H1 (cell line): ENCODE results near the gene NHSL2. TPM values are rescaled to one million over a fixed set of nuclear protein-coding genes. Genes with fewer than 3 reads are reported as not detected.

Experiments used
- EGR1 ChIP-seq: IDR thresholded peaks from 2 replicates; pipeline ENCODE4 v1.6.1; 2011; ENCODE audit warnings: low read depth, low read length, borderline replicate concordance
- POLR2A ChIP-seq, 2 experiments: IDR thresholded peaks; 1 replicate in 1 of 2; 2 replicates in 1 of 2; pipeline ENCODE4 v1.6.1; 2011; ENCODE audit warnings: low read depth in 2 of 2, low read length in 2 of 2, mild to moderate bottlenecking in 2 of 2; ENCODE audit errors: control extremely low read depth in 1 of 2
- POLR2AphosphoS5 ChIP-seq: IDR thresholded peaks from 2 replicates; pipeline ENCODE4 v1.6.1; 2011; ENCODE audit warnings: low read depth, low read length
- RAD21 ChIP-seq, 2 experiments: IDR thresholded peaks in 1 of 2; conservative IDR thresholded peaks in 1 of 2; 2 replicates each; pipeline ENCODE4 v1.6.1; 2011; ENCODE audit warnings: low read depth in 2 of 2, low read length in 2 of 2, improper control_type of control experiment in 1 of 2, inconsistent platforms in 1 of 2, mild to moderate bottlenecking in 1 of 2, moderate library complexity in 1 of 2
- RBBP5 ChIP-seq: IDR thresholded peaks from 2 replicates; pipeline ENCODE4 v1.7.1; 2012; ENCODE audit warnings: low read depth, mild to moderate bottlenecking, inconsistent platforms, low read length, moderate library complexity, borderline replicate concordance
- SP4 ChIP-seq: IDR thresholded peaks from 2 replicates; pipeline ENCODE4 v1.6.1; 2012; ENCODE audit warnings: low read length, inconsistent platforms
- TAF1 ChIP-seq: IDR thresholded peaks from 2 replicates; pipeline ENCODE4 v1.6.1; 2011; ENCODE audit warnings: mild to moderate bottlenecking, low read depth, low read length
- polyA plus RNA-seq, 7 experiments: library from polyadenylated mRNA; depleted of rRNA in 3 of 7; stranded (reverse) in 5 of 7; unstranded in 2 of 7; fragments of >200 nt in 5 of 7; fragments of 200-250 nt in 2 of 7; gene quantifications; 1 replicate in 5 of 7; 2 replicates in 1 of 7; 4 replicates in 1 of 7; pipeline versions ENCODE4 v1.2.1 to v1.2.3, GENCODE V29; 2011 to 2013; ENCODE audit warnings: missing spikeins in 2 of 7, mixed read lengths in 2 of 7
- total RNA-seq: library from RNA; stranded (reverse); fragmentation: NEBNext Ultra II Directional; extraction: Animal tissue kit (Norgen Biotek cat#: 25700); gene quantifications from 2 replicates; pipeline ENCODE4 v1.2.1, GENCODE V29; 2021
- TF ChIP-seq, protein P1 (sequence below): fragments of 300-600 bp; sonication (generic); IDR thresholded peaks from 2 replicates; pipeline ENCODE4 v1.7.1; 2012; ENCODE audit warnings: low read length, moderate library complexity, mild to moderate bottlenecking, inconsistent platforms; ENCODE audit not compliant: insufficient replicate concordance

Gene NHSL2
- total and polyA plus RNA-seq, 2 of the 8 experiments (the other 6 are each of a cell fraction or from before 2014, with no cell fraction given): 3.7 to 7.2 TPM

DNA sequence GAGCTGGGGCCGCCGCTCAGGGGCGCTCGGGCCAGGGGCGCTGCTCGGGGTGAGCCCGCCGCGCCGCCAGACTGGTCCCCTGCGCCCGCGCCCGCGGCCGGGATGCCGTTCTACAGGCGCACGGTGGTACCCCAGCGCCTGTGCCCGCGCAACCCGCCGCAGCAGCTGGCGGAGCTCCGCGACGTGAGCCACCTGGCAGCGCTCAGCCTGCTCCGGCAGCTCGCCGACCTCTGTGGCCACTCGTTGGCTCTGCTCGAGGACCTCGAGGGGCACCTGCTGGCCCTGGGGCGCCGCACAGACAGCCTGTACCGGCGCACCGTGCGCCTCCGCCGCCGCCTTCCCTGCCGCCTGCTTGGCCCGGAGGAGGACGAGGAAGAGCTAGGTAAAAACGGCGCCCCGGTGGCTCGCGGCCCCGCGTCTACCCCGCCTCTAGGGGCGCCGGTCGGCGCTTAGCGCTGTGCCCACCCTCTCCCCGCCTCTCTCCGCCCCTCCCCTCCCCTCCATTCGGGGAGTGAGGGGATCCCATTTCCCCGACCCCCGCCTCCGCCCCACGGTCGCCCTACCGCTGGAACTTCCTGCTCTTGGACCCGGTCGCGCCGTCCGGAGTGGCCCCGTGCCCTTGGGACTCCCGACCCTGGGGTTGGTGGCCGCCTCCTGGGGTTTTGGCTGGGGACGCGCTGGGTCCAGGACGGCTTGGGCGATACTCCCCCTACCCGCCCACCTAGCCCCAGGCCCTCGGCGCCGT lies 513 bp downstream of the NHSL2 start (continued):
- no peak for TF ChIP-seq EGR1
- peak; percentile 11 to 16; a peak in 2 of 4 replicates for TF ChIP-seq RAD21 (IDR thresholded peaks at IDR 0.05 in 1 of 2, conservative IDR thresholded peaks at IDR 0.05 in 1 of 2; ENCODE audit: low read depth in 2 of 2, low read length in 2 of 2)
- TF ChIP-seq POLR2A (IDR thresholded peaks at IDR 0.05; ENCODE audit: control extremely low read depth in 1 of 2, low read depth in 2 of 2, low read length in 2 of 2): peak in 1 of 2 experiments; percentile 51; a peak in 1 of 3 replicates
- peak; percentile 26; the same call in 1 of the 2 replicates for TF ChIP-seq TAF1
- TF ChIP-seq POLR2AphosphoS5: no peak; the same call in 1 of the 2 replicates
- TF ChIP-seq, protein P1, sequence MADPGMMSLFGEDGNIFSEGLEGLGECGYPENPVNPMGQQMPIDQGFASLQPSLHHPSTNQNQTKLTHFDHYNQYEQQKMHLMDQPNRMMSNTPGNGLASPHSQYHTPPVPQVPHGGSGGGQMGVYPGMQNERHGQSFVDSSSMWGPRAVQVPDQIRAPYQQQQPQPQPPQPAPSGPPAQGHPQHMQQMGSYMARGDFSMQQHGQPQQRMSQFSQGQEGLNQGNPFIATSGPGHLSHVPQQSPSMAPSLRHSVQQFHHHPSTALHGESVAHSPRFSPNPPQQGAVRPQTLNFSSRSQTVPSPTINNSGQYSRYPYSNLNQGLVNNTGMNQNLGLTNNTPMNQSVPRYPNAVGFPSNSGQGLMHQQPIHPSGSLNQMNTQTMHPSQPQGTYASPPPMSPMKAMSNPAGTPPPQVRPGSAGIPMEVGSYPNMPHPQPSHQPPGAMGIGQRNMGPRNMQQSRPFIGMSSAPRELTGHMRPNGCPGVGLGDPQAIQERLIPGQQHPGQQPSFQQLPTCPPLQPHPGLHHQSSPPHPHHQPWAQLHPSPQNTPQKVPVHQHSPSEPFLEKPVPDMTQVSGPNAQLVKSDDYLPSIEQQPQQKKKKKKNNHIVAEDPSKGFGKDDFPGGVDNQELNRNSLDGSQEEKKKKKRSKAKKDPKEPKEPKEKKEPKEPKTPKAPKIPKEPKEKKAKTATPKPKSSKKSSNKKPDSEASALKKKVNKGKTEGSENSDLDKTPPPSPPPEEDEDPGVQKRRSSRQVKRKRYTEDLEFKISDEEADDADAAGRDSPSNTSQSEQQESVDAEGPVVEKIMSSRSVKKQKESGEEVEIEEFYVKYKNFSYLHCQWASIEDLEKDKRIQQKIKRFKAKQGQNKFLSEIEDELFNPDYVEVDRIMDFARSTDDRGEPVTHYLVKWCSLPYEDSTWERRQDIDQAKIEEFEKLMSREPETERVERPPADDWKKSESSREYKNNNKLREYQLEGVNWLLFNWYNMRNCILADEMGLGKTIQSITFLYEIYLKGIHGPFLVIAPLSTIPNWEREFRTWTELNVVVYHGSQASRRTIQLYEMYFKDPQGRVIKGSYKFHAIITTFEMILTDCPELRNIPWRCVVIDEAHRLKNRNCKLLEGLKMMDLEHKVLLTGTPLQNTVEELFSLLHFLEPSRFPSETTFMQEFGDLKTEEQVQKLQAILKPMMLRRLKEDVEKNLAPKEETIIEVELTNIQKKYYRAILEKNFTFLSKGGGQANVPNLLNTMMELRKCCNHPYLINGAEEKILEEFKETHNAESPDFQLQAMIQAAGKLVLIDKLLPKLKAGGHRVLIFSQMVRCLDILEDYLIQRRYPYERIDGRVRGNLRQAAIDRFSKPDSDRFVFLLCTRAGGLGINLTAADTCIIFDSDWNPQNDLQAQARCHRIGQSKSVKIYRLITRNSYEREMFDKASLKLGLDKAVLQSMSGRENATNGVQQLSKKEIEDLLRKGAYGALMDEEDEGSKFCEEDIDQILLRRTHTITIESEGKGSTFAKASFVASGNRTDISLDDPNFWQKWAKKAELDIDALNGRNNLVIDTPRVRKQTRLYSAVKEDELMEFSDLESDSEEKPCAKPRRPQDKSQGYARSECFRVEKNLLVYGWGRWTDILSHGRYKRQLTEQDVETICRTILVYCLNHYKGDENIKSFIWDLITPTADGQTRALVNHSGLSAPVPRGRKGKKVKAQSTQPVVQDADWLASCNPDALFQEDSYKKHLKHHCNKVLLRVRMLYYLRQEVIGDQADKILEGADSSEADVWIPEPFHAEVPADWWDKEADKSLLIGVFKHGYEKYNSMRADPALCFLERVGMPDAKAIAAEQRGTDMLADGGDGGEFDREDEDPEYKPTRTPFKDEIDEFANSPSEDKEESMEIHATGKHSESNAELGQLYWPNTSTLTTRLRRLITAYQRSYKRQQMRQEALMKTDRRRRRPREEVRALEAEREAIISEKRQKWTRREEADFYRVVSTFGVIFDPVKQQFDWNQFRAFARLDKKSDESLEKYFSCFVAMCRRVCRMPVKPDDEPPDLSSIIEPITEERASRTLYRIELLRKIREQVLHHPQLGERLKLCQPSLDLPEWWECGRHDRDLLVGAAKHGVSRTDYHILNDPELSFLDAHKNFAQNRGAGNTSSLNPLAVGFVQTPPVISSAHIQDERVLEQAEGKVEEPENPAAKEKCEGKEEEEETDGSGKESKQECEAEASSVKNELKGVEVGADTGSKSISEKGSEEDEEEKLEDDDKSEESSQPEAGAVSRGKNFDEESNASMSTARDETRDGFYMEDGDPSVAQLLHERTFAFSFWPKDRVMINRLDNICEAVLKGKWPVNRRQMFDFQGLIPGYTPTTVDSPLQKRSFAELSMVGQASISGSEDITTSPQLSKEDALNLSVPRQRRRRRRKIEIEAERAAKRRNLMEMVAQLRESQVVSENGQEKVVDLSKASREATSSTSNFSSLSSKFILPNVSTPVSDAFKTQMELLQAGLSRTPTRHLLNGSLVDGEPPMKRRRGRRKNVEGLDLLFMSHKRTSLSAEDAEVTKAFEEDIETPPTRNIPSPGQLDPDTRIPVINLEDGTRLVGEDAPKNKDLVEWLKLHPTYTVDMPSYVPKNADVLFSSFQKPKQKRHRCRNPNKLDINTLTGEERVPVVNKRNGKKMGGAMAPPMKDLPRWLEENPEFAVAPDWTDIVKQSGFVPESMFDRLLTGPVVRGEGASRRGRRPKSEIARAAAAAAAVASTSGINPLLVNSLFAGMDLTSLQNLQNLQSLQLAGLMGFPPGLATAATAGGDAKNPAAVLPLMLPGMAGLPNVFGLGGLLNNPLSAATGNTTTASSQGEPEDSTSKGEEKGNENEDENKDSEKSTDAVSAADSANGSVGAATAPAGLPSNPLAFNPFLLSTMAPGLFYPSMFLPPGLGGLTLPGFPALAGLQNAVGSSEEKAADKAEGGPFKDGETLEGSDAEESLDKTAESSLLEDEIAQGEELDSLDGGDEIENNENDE: no peak
- TF ChIP-seq SP4: no peak
- peak; percentile 71; the same call in 1 of the 2 replicates for TF ChIP-seq RBBP5
- TF ChIP-seq, all 59 proteins: peak for 6
